Lung (tissue), 12 donors: ENCODE measurements around the gene ZNF93. TPM values are rescaled to one million over a fixed set of nuclear protein-coding genes. Genes with fewer than 3 reads are reported as not detected.
"Not testable (repeated sequence)": the region's sequence is repeated elsewhere in the genome, so short reads cannot be mapped to it uniquely, and the experiment has no call there.

ENCODE experiments used
- ATAC-seq: fragments of 200-7000 bp; cut with Tn5 transposase; one replicate; pipeline ENCODE4 v1.9.1; 2020; ENCODE audit warnings: moderate number of reproducible peaks; ENCODE audit not compliant: insufficient read depth, low FRiP score
- DNase-seq, 3 donors: peaks; one replicate each; pipeline ENCODE4 v3.0.0-alpha.2; 2013 to 2017
- H3K27ac ChIP-seq, 2 donors: one replicate each; pipeline ENCODE4 v1.5.1; 2013; ENCODE audit warnings: mild to moderate bottlenecking in 2 of 2, moderate library complexity in 2 of 2, control low read depth in 1 of 2, inconsistent platforms in 1 of 2, low read depth in 1 of 2, low read length in 1 of 2
- H3K27me3 ChIP-seq, 3 donors: one replicate each; pipeline ENCODE4 v1.5.1; 2013; ENCODE audit warnings: low read length in 2 of 3; ENCODE audit not compliant: control insufficient read depth in 3 of 3, insufficient read depth in 3 of 3
- H3K36me3 ChIP-seq, 4 donors: one replicate each; pipeline ENCODE4 v1.5.1; 2013; ENCODE audit warnings: low read length in 4 of 4, mild to moderate bottlenecking in 1 of 4, moderate library complexity in 1 of 4; ENCODE audit not compliant: control insufficient read depth in 4 of 4, insufficient read depth in 4 of 4
- H3K4me1 ChIP-seq, 5 donors: one replicate each; pipeline ENCODE4 v1.5.1; 2013; ENCODE audit warnings: low read length in 5 of 5, mild to moderate bottlenecking in 2 of 5, moderate library complexity in 1 of 5; ENCODE audit not compliant: control insufficient read depth in 5 of 5, insufficient read depth in 5 of 5
- H3K4me3 ChIP-seq: one replicate; pipeline ENCODE4 v1.5.1; 2013; ENCODE audit warnings: mild to moderate bottlenecking, control low read depth, moderate library complexity
- H3K9ac ChIP-seq, 2 donors: one replicate each; pipeline ENCODE4 v1.5.1; 2013; ENCODE audit warnings: low read length in 2 of 2, control low read depth in 1 of 2; ENCODE audit not compliant: insufficient read depth in 1 of 2
- H3K9me3 ChIP-seq, 4 donors: one replicate each; pipeline ENCODE4 v1.5.1; 2013; ENCODE audit warnings: low read length in 3 of 4, mild to moderate bottlenecking in 1 of 4, moderate library complexity in 1 of 4; ENCODE audit not compliant: control insufficient read depth in 4 of 4, insufficient read depth in 3 of 4
- WGBS, 2 donors: extraction: QIAGEN DNeasy Blood & Tissue Kit; methylation state at CpG; one replicate each; pipeline ENCODE4 v1.1.7; 2013; 5-methylcytosine and 5-hydroxymethylcytosine counted together
- polyA plus RNA-seq, 2 donors: library from polyadenylated mRNA; stranded (reverse); fragments of 200-250 nt; gene quantifications; one replicate each; pipeline ENCODE4 v1.2.1, GENCODE V29; 2013
- total RNA-seq, 2 donors: library from RNA; depleted of rRNA in 1 of 2; stranded (reverse); fragments of >200 nt in 1 of 2; gene quantifications; one replicate each; pipeline ENCODE4 v1.2.1, GENCODE V29; 2014 to 2021
- TF ChIP-seq, protein P1 (sequence below): IDR thresholded peaks from 2 replicates; pipeline ENCODE4 v1.5.1; 2012; ENCODE audit warnings: mild to moderate bottlenecking; ENCODE audit errors: control extremely low read depth, extremely low read depth
- donor health status: control.
- donor health status: control.
- donor health status: Bipolar disorder and iron deficiency.
- donor health status: healthy.
- donor health status: DM: yes; HTN: yes; CAD: no.

ZNF93 gene
- total and polyA plus RNA-seq, 4 donors = 1.6 to 12.9 (median 3.4) TPM

DNA sequence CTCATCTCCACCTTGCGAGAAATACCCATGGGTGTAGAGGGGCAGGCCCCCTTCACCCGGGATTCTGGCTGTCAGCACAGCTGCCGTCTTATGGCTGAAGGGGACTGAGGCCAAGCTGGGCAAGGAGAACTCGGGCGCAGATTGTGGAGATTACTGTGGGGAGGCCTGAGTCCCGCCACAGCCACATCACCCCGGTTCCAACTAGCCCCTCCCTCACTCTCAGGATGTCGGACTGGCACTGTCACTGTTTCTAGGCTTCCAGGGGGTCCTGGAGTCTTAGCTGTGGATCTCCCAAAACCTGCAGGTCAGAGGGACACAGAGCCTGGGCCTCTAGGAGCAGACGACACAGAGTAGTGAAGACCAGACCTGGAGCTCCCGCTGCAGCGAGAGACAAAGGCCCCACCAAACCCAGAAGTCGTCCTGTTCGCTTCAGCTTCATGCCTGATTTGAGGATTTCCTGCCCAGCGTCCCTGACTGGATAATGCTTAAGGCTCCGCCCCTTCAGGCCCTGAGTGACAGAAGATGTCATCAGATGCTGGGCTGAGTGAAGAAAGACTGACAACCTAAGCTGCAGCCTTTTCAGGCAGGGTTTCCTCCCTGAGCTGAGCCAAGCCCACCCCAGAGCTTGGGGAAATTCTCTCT is 55.8 kb downstream of the ZNF93 start:
- Histone ChIP-seq H3K27ac (no peak overlapping the region), H3K36me3 (no peaks in the 10 kb centered on the region), H3K9ac (no peak overlapping the region), H3K9me3 (no peaks in the 10 kb centered on the region), H3K27me3 (no peaks in the 10 kb centered on the region), H3K4me1 (peaks cover 0 to 5% (median 0%) of the 10 kb centered on the region in 5 donors), H3K4me3 (no peak overlapping the region)
- WGBS, 2 donors = 66 to 68% methylated on average over 15 of the region's 15 CpGs
- TF ChIP-seq, protein P1, sequence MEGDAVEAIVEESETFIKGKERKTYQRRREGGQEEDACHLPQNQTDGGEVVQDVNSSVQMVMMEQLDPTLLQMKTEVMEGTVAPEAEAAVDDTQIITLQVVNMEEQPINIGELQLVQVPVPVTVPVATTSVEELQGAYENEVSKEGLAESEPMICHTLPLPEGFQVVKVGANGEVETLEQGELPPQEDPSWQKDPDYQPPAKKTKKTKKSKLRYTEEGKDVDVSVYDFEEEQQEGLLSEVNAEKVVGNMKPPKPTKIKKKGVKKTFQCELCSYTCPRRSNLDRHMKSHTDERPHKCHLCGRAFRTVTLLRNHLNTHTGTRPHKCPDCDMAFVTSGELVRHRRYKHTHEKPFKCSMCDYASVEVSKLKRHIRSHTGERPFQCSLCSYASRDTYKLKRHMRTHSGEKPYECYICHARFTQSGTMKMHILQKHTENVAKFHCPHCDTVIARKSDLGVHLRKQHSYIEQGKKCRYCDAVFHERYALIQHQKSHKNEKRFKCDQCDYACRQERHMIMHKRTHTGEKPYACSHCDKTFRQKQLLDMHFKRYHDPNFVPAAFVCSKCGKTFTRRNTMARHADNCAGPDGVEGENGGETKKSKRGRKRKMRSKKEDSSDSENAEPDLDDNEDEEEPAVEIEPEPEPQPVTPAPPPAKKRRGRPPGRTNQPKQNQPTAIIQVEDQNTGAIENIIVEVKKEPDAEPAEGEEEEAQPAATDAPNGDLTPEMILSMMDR = no peak
- no peak for ATAC-seq
- DNase-seq = peak; percentile 26 to 70 (median 61)

DNA sequence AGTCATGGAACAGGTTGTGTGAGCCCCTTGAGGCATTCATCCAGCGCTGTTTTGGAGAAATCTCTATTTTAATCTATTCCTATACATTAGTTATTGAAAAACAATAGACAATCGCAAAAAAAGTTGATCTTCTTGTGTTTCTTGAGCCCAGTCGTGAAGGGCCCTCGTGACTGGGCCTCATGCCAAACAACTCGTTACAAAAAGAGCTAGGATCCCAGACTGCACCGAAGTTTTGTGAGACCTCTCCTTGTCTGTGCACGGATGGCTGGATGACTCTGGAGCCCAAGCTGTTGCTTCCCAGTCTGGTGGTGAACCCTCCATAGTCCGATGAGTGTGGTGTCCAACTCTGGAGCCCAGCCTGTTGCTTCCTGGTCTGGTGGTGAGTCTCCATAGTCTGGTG is 57.0 kb downstream of the ZNF93 start:
- not testable (repeated sequence) for DNase-seq, H3K36me3 ChIP-seq, H3K4me3 ChIP-seq, H3K4me1 ChIP-seq, H3K27ac ChIP-seq, H3K9me3 ChIP-seq, ATAC-seq, H3K9ac ChIP-seq, H3K27me3 ChIP-seq
- 75 to 89% methylated on average over 8 of the region's 8 CpGs for WGBS, 2 donors

DNA sequence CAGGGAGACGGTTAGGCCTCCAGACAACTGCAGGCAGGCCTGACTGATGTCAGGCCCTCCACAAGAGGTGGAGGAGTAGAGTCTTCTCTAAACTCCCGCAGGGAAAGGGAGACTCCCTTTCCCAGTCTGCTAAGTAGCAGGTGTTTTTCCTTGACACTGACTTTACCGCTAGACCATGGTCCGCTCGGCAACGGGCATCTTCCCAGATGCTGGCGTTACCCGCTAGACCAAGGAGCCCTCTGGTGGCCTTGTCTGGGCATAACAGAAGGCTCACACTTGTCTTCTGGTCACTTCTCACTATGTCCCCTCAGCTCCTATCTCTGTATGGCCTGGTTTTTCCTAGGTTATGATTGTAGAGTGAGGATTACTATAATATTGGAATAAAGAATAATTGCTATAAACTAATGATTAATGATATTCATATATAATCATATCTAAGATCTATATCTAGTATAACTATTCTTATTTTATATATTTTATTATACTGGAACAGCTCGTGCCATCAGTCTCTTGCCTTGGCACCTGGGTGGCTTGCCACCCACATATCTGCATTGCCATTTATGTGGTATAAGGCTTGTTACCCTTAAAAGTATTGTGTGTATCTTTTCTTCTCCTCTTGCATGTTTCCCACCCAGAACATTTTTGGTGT is 58.5 kb downstream of the ZNF93 start:
- not testable (repeated sequence) for H3K36me3 ChIP-seq, H3K4me3 ChIP-seq, H3K27ac ChIP-seq, H3K27me3 ChIP-seq, H3K4me1 ChIP-seq, H3K9ac ChIP-seq, ATAC-seq, H3K9me3 ChIP-seq
- TF ChIP-seq, protein P1 = peak; percentile 36
- peak; percentile 78 to 86 (median 80) for DNase-seq
- 21 to 22% methylated on average over 9 of the region's 9 CpGs for WGBS, 2 donors

DNA sequence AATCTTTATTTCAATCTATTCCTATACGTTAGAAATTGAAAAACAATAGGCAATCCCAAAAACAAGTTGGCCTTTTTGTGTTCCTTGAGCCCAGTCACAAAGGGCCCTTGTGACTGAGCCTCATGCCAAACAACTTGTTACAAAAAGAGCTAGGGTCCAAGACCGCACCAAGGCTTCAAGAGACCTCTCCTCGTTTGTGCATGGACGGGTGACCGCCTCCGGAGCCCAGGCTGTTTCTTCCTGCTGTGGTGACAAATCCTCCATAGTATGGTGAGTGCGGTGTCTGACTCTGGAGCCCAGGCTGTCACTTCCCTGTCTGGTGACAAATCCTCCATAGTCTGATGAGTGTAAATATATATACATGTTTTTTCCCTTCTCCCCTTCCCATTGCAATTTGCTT is 63.7 kb downstream of the ZNF93 start:
- TF ChIP-seq, protein P1 = no peak
- WGBS, 2 donors = 84 to 87% methylated on average over 7 of the region's 7 CpGs

DNA sequence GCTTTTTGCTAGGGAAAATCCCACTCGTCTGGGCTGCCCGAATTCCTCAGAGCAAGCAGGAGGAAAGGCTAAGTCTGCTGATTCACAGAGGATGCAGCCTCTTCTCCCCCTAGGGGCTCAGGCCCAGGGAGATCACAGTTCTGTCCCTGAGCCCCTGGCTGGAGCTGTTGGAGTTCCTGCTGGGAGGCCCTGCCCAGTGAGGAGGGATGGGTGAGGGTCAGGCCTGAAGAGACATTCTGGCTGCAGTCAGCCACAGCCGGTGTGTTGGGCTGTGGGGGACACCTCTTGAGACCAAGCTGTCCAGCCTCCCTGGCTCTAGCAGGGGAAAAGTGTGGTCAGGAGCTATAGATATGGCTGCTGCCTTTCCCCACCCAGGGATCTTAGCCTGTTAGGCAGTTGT is 65.4 kb downstream of the ZNF93 start:
- WGBS, 2 donors = 95 to 98% methylated on average over 3 of the region's 3 CpGs

More for the DNA sequence above, 63.7 kb downstream of the ZNF93 start:
- Histone ChIP-seq H3K27me3 (no peaks in the 10 kb centered on the region), H3K4me1 (peaks cover 0 to 5% (median 0%) of the 10 kb centered on the region in 5 donors), H3K9me3 (peaks cover 0 to 17% (median 3%) of the 10 kb centered on the region in 4 donors), H3K9ac (no peak overlapping the region), H3K4me3 (no peak overlapping the region), H3K27ac (no peak overlapping the region), H3K36me3 (no peaks in the 10 kb centered on the region)
- DNase-seq = no peak
- no peak for ATAC-seq

More for the DNA sequence above, 65.4 kb downstream of the ZNF93 start:
- H3K9ac ChIP-seq, H3K4me1 ChIP-seq, H3K27ac ChIP-seq, H3K27me3 ChIP-seq, H3K4me3 ChIP-seq, DNase-seq, H3K36me3 ChIP-seq, ATAC-seq: not testable (repeated sequence)
- peaks cover 0 to 20% (median 3%) of the 10 kb centered on the region in 4 donors for H3K9me3 ChIP-seq
